ENCODE results near the gene RBM44.
"Not testable (repeated sequence)": the region's sequence is repeated elsewhere in the genome, so short reads cannot be mapped to it uniquely, and the experiment has no call there.

RBM44 gene, protein sequence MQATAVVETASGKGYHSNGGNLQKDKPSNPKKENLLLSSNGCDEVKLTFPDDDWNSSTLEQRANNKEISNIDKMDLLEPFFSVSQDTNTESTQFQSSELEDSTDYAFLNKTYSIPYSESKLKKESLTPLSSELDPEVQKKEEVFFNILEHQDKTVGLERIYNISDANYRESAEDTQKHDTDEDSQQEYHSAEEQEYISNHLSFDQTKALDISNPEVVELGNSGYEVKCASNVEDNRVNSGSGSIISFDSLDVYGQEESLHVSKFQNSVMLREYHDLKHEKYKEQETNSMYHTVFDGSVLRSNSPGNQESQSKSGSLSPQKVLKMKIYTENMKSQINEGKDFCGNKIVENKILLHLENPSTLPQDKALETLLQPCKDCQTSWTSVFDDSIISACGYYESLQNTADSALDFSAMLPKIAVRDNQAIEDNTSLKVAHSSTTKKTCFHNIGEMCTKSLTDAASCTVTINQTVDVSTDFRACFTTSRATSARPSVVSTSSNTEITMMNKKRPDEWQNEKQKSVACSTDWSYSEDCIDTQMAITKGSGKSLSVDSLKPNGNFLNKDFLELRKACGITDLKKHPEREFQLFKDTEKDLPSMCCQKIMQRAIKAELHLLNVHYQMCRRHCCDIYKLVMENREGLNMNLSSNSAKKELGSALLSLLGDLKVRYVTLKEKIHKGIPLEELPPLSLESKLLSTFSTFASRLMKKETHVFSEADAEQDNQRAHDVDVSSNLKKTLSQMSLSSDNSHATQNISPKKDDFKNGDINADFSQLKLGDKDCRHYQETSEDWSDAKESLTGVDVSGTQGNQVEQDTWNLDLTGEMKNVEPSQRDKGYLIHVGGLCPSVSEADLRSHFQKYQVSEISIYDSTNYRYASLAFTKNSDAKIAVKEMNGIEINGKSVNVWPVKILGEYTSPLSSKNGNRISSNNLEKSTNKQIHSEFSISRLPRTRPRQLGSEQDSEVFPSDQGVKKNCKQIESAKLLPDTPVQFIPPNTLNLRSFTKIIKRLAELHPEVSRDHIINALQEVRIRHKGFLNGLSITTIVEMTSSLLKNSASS

DNA sequence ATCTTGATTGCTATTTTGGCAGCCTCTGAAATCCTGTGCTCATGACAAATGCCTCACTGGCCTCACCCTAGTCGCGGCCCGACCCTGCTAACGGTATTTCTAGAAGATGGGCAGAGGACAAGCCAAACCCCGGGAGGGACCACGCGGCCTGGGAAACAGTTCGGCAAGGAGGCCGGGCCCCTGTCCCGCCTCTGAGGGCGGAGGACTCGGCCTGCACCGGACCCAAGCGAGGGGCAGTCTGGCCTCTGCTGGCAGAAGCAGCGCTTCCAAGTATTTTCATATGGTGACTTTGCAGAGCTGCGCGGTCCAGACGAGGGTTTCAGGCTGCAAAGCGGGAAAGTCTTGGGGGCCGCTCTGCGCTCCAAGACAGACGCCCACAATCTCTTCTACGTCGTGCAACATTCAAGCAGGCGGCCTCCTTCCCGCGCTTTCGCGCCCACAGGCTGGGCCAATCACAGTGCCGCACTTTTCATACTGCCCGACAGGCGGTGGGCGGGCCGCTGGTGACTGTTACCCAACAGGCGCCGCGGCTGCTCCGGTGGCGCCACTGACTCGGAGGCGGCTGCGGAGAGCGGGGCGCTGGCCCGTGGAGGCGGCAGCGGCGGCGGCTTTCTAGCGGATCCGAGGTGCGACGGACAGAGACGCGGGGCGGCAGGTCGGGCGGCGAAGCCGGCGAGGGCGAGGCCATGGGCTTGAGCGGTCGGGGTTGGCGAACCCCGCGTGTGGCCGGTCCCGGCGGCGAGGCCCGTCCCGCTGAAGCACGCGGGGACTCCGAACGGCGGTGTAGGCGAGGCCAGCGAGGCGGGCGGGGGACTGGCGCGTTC is at the start of gene RBM44:
RBM44 (plus strand) TSS at position 544 of the 824 bp plus-strand sequence. CDS start 14,831 bp downstream, outside the sequence.
- DNase-seq: no peak

DNA sequence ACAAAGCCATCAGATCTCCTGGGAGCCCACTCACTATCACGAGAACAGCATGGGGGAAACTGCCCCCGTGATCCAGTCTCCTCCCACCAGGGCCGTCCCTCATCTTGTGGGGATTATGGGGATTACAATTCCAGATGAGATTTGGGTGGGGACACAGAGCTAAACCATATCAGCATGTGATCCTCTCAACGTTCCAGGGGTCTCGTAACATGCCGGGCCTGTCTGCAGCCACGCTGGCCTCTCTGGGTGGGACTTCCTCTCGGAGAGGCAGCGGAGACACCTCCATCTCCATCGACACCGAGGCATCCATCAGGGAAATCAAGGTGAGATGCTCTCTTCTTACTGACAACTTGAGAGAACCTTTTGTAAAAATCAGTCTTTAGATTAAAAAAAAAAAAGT is 49.6 kb upstream of the RBM44 start:
- no peak for DNase-seq

DNA sequence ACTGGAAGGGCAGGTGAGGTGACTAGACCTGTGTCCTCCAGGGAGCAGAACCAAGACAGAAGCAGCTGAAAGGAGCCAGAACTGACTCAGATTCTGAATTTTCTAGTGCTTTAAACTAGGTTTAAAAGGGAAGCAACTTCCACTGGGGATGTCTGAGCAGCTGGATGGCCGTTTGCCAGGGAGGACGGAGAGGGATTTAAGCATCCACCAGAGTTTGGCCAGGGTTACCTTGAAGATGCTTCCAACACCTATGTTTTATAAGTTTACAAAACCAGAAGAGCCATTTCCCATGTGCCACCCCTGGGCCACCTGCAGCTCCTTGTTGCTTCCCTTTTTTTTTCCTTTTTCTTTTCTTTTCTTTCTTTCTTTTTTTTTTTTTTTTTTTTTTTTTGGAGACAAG is 48.6 kb upstream of the RBM44 start:
- DNase-seq: no peak

DNA sequence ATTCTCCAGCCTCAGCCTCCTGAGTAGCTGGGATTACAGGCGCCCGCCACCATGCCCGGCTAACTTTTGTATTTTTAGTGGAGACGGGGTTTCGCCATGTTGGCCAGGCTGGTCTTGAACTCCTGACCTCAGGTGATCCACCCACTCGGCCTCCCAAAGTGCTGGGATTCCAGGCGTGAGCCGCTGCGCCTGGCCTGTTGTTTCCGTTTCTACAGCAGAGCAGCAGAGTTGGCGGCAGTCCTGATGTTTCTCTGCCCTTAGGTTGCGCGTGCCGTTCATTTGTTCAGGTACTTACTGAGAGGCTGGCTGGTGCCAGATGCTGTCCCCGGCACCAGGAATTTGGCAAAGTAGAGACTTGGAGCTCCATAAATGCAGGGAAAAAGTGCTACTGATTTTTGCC is 48.1 kb upstream of the RBM44 start:
- DNase-seq: not testable (repeated sequence)

DNA sequence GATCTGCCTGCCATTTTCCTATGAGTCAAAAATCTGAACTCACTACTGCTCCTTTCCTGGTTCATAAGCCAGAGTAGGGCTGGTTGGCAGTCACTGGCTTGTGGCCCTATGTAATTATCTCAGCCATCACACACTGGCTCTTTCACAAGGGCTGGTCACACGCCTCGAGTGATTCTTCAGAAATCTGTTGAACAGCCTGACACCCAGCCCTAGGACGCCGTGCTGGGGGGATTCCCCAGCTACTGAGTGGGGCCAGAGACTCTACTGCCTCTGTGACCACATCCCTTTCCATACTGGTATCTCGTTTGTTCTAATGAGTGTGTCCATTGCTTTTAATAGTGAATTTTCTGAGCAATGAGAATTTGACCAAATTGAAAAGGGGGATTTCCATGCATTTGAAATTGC is 45.8 kb upstream of the RBM44 start:
- no peak for DNase-seq

DNA sequence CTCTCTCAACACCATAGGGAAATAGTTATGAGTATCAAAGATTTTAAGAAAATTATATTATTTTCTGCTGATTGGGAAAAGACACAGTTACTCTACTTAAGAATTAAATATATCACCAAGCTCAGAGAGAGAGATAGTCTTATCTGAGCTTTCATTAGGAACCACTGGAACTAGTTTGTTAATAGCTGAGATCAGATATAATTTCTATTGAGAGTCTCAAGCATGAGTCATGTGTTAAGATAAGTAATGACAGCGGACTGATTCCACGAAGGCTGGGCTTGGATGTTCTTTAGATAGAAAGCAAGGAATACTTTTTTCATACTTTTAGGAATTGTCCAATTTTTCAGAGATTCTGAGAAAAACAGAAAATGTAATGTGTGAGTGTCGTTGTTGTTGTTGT is 44.4 kb upstream of the RBM44 start:
- DNase-seq: no peak

DNA sequence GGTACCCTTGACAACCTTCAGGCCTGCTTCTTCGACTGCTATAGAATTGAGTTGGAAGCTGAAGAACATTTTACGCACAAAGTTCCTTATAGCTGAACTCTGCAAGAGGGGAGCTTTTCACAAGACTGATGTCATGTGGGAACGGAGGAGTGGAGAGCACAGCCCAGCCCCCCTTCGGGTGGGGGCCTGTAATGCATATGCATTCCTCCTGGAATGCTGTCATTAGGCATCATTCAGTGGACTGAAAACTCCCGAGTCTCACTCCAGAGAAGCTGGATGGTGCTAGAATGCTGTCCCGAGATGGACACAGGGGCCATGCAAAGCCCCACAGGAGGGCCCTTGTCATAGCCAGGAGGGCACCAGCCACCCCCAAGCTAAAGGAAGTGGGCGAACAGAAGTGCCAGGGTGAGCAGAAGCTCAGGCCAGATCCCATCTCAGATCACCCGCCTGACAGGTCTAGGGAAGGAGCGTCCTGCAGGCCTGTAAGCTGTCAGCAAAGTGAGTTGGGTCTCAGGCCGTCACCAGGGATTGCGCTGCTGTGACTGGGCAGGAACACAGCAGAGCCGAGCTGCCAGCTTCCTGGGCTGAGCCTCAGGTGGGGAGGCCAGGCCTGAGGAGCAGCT is 43.8 kb upstream of the RBM44 start:
- DNase-seq: no peak

DNA sequence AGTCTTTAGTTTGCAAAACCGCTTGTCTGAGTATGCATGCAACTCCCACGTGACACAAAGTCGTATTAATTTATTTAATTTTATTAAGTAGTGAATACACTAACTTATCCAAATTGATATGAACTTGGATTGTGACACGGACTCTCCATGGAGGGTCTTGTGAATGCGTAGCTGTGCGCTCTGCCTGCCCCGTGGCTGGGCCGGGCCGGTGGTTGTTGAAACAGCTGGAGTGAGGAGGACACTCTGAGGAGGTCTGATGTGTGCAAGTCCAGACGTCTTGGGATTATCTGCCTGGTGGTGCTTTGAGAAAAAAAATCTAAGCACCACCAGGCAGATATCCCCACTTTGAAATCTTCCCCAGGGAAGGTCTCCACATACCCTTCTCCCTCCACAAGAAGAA is 41.0 kb upstream of the RBM44 start:
- DNase-seq: no peak

DNA sequence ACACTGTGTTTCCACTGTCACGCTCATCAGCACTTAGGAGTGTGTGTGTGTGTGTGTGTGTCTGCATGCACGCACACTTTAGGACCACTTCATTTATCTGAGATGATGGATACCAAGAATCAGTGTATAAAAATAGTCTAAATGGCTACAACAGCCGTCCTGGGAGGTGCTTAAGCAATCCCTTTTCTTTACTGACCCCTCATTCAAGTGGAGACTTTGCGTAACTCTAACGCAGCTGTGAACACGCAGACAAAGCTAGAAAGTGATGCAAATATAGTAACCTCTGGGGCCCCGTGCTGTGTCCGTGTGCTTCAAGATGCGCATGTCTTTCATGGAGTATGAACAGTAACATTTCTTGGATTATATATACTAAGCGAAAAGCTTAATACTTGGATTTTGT is 40.4 kb upstream of the RBM44 start:
- no peak for DNase-seq

DNA sequence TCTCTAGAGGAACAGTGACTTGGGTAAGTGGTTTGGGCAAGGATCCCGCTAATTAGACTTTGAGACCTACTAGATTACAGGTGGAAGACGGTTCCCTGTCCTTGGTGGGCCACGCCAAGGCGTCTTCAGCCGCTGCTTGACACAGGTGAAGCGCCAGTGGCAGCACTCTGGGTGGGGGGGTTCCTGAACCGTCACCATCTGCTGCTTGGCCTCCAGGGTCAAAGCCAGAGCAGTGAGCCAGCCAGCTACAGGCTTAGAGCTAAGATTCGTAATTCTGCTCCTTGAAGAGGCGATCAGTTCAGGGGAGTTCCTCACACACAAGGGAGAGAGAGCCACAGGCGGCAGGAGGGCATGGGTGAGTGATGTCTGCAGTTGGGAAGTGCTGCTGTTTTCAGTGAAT is 39.4 kb upstream of the RBM44 start:
- DNase-seq: no peak

DNA sequence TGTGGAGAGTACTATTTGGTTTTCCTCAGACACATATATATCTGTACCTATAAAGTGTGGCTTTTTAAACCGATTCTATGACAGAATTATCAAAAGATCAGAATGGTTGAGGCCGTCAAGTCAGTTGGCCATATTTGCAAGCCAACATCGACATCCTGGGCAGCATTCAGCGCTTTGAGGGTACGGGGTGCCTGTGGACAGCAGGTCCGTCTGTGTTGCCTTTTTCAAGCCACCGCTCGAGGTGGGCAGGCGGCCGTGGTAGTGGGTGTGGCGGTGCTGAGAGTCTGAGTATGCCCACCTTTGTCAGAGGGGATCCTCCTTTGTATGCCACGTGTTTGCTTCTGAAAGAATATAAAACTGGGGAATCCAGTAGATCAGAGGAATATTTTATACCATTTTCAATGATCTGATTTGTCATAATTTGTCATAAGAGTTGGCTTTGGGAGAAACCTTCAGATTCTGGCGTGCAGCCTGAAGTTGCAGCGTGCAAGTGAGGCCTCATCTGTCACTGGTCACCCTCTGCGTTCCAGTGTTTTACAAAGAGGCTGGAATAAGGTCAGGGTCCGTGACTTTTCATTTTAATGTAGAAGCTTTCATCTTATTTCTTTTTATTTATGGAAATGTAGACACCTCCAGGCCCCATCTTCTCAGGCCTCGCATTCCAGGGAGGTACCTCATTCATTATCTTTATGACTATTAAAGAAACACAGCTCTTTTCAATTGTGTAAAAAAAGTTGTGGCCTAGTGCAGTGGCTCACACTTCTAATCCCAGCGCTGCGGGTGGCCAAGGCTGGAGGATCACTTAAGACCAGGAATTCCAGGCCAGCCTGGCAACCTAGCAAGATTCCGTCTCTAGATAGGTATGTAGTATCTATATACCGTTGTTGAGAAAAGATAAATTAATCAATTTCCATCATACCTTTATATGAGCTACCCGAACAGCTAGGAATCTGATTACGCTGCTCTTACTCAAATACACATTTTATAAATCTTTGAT is 37.8 kb upstream of the RBM44 start:
- DNase-seq: no peak

DNA sequence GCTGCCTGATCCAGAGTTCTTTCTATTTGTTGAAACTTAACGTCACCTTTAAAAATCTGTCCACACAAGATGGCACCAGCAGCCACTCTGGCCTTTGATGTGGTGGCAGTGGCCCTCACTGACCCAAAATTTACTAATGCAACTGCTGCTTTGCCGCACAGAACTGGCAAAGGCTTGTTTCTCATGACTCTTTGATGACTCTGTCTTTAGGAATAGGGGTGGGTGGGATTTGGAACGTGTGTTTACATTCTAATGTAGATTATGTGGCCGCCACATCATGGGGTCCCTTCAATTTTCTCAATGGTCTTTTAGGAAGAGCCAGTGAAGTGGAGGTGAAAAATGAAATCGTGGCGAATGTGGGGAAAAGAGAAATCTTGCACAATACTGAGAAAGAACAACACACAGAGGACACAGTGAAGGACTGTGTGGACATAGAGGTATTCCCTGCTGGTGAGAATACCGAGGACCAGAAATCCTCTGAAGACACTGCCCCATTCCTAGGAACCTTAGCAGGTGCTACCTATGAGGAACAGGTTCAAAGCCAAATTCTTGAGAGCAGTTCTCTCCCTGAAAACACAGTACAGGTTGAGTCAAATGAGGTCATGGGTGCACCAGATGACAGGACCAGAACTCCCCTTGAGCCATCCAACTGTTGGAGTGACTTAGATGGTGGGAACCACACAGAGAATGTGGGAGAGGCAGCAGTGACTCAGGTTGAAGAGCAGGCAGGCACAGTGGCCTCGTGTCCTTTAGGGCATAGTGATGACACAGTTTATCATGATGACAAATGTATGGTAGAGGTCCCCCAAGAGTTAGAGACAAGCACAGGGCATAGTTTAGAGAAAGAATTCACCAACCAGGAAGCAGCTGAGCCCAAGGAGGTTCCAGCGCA is 36.0 kb upstream of the RBM44 start:
- not testable (repeated sequence) for DNase-seq

DNA sequence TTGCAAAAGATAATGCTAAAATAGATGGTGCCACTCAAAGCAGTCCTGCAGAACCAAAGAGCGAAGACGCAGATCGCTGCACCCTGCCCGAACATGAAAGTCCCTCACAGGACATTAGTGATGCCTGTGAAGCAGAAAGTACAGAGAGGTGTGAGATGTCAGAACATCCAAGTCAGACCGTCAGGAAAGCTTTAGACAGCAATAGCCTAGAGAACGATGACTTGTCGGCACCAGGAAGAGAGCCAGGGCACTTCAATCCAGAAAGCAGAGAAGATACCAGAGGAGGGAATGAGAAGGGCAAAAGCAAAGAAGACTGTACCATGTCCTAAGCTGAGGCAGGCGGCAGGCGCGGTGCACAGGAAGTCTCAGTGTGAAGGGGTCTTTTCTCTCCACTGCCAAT is 34.8 kb upstream of the RBM44 start:
- DNase-seq: no peak

DNA sequence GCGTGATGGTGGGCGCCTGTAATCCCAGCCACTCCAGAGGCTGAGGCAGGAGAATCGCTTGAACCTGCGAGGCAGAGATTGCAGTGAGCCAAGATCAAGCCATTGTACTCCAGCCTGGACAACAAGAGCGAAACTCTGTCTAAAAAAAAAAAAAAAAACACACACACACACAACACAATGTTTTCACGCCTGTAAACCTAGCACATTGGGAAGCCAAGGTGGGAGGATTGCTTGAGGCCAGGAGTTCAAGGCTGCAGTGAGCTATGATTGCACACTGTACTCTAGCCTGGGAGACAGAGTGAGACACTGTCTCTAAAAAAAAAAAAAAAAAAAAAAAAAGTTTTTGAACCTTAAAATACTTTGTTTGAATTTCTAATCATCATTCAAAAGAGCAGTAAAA is 33.5 kb upstream of the RBM44 start:
- not testable (repeated sequence) for DNase-seq

DNA sequence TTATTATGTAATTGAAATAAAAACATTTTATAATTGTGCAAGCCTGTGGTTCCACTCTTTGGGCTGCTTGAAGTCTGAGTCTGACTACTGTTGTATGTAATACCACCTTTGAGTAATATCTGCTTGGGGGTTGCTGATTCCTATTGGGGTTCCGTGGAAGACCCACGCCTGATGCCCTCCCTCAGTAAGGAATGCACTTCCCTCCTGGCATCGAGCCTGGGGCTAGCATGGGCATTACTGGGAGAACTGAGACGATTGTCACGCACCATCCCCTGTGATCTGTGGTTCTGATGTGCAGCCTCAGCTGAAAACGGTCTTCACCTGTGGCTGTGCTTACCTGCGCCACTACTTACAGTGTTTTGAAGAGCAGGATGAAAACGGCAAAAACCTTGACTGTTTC is 32.7 kb upstream of the RBM44 start:
- no peak for DNase-seq

DNA sequence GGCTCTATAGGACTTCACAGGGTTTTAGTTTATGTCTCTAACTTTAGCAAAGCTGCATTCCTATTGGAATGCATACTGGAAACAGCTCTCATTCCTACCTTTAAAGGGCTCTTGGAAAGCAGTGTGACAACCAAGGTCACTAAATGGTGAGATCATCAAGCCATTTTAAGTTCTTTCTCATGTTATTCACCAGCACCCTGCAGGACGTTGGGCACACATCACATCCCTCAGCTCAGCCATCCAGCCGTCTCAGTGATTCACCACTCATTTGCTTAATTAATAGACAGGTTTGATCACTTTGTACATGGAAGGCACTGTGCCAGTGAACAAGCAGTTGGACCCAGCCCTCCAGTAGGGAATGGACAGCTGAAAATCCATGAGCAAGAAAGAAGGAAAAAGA is 32.2 kb upstream of the RBM44 start:
- no peak for DNase-seq

DNA sequence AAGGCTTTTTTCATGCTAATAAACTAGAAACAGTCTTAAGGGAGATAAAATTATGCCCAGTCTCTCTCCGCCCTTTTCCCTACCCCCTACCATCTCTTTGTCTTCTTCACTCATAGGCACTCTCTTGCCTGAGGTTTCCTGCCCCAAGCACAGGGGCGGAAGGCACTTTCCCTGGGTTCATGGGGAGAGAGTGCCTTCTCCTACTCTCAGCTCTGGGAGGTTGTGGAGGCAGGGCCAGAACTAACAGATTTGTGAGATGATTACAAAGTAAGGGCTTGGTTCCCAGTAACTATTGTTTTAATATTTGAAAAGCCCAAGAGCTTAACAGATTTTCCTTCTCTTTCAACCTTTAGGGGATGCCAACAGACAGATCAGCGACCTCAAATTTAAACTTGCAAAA is 26.1 kb upstream of the RBM44 start:
- DNase-seq: no peak

DNA sequence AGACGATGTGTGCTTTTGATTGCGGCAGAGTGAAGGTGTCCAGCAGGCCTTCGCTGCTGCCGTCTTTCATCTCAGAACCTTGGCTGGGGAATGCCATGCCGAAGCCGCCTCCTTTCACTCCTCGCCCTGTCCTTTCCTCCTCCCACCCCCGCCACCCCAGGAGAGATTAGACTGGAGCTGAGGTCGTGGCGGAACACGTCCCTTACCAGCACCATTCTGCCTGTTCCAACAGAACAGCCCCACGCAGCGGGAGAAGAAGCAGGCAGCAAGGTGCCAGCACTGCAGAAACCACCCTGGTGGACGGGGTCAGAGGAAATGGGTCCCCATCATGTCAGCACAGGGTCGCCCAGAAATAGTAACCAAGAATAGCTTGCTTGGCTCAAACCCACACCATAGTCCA is 24.8 kb upstream of the RBM44 start:
- no peak for DNase-seq

DNA sequence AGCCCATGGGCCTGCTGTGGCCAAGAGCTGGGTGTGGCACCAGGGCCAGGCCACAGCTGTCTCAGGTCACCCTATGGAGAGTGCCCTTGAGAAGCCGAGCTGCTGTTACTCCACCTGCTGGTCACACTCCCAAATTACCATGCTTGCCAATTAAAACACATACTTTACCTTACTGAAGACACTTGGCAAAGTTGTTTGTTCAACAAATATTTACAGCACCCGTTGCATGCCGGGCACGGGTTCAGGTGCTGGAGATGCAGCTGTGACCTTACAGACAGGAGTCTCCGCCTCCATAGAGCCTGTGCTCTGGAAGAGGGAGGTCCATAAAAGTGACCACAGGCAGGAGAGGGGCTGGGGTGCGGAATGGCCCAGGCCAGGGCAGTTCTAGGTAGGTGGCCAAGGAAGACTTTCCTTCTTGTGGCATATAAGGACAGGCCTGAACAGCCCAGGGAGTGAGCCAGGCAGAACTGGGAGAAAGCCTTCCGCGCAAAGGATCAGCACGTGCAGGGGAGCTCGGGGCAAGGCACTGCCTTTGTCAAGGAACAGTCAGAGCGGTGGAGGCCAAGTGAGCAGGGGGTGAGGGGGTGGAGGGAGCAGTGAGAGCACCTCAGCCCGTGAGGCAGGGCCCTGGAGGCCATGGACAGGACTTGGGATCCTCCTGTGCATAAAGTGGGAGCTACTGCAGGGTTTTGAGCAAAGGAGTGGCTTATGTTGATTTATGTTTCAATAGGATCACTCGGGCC is 23.6 kb upstream of the RBM44 start:
- no peak for DNase-seq
